HCT116 (cell line): ENCODE measurements around the gene TRIM41.
A peak's percentile ranks its signal among the peaks of the same experiment; 100 is the strongest.

Experiments
- CEBPB ChIP-seq: IDR thresholded peaks from 2 replicates; pipeline ENCODE4 v1.6.1; 2012; ENCODE audit warnings: low read depth
- CTCF ChIP-seq, 3 experiments: fragments of 200-600 bp in 1 of 3; sonication (generic) in 1 of 3; IDR thresholded peaks in 2 of 3; conservative IDR thresholded peaks in 1 of 3; 2 replicates each; pipeline ENCODE4 v1.5.1; 2012 to 2017; ENCODE audit warnings: low read depth in 2 of 3, low read length in 2 of 3, antibody characterized with exemption in 1 of 3, borderline replicate concordance in 1 of 3, control low read depth in 1 of 3, mild to moderate bottlenecking in 1 of 3, mixed read lengths in 1 of 3, mixed run types in 1 of 3, moderate library complexity in 1 of 3; ENCODE audit not compliant: insufficient read depth in 1 of 3
- JUND ChIP-seq: IDR thresholded peaks from 2 replicates; pipeline ENCODE4 v1.6.1; 2012
- MAX ChIP-seq: IDR thresholded peaks from 2 replicates; pipeline ENCODE4 v1.6.1; 2012
- POLR2A ChIP-seq: IDR thresholded peaks from 2 replicates; pipeline ENCODE4 v1.7.0; 2011; ENCODE audit warnings: borderline replicate concordance; ENCODE audit not compliant: insufficient read depth, insufficient read length; ENCODE audit errors: extremely low read depth
- POLR2AphosphoS5 ChIP-seq: IDR thresholded peaks from 2 replicates; pipeline ENCODE4 v1.6.1; 2011; ENCODE audit warnings: mild to moderate bottlenecking, low read depth, low read length, moderate library complexity
- TCF7L2 ChIP-seq: IDR thresholded peaks from 2 replicates; pipeline ENCODE4 v1.7.0; 2011; ENCODE audit warnings: borderline replicate concordance, inconsistent platforms; ENCODE audit not compliant: insufficient read depth, insufficient read length; ENCODE audit errors: extremely low read depth
- ZFX ChIP-seq: fragments of 450-650 bp; IDR thresholded peaks from 2 replicates; pipeline ENCODE4 v1.6.1; 2017

DNA sequence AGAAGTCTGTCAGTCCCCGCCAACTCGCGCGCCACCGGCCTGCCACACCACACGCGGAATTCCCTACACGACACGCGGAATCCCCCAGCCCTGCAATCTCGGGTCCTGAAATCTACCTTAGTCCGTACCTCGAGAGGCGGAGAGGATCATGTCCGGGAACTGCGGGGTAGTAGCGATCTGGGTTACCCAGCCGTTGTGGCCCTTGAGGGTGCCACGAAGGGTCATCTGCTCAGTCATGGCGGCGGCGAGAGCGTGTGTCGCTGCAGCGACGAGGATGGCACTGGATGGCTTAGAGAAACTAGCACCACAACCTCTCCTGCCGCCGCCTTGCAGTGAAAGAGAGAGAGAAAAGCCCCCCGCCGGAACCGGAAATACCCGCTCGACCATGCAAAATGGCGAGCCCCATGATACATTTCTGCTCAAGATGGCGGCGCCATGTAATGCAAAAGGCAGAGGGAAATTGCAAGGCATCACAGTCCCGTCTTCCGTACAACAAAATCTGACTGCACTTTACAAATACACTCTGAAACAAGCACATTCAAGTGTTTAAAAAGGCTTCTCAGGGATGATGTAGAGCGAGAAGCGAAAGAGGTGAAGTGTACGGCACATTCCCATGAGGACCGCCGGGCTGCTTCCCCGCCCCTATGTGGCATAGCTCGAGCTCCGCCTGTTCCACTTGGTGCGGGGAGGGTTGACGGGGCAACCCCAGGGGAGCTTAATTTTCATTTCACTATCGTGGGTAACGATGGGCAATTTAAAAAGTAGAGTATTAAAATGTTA is 20.7 kb downstream of the TRIM41 start, which contains the start of gene RACK1:
- TF ChIP-seq ZFX, result peak; percentile 87
- no peak for TF ChIP-seq JUND
- TF ChIP-seq CTCF (IDR thresholded peaks at IDR 0.05 in 2 of 3, conservative IDR thresholded peaks at IDR 0.05 in 1 of 3; ENCODE audit: borderline replicate concordance in 1 of 3, insufficient read depth in 1 of 3, low read depth in 2 of 3, low read length in 2 of 3), result no peak
- peak; percentile 77 for TF ChIP-seq POLR2A
- no peak for TF ChIP-seq MAX
- no peak for TF ChIP-seq CEBPB
- peak; percentile 96 for TF ChIP-seq POLR2AphosphoS5
- TF ChIP-seq TCF7L2, result peak; percentile 64
